HFF-Myc (cell line): Measurements from ENCODE around the gene HIF1A.

Experiments
- DNase-seq: peaks from one replicate; pipeline ENCODE4 v3.0.0-alpha.2; 2011; ENCODE audit warnings: low read depth; ENCODE audit errors: extremely low read depth
- H3K4me3 ChIP-seq: replicated peaks from 2 replicates; pipeline ENCODE4 v1.5.1; 2011; ENCODE audit warnings: low read depth, mild to moderate bottlenecking, control low read depth, low read length
- TF ChIP-seq, protein P1 (sequence below): IDR thresholded peaks from 2 replicates; pipeline ENCODE4 v1.5.1; 2012; ENCODE audit warnings: mild to moderate bottlenecking, low read depth, low read length, control low read depth; ENCODE audit errors: missing control alignments

The HIF1A gene

DNA sequence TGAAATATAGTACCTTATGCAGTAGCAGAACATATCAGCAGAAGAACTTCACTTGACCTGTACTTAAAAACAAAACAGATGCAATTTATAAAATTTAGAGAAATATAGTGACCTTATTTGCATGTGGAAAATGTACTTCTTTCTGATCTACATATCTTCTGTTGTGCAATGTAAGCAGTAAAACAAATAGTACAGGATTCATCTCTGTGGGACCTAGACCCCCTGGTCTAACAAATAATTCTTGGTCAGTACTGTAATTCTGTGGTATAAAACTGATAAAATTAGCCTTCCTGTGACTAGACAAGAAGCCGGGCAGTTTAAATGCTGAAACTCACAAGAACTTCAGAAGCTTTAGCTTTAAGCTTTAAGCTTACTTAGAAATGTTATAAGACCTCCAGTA lies 21.6 kb downstream of the HIF1A start:
- H3K4me3 ChIP-seq = no peak overlapping the region
- TF ChIP-seq, protein P1, sequence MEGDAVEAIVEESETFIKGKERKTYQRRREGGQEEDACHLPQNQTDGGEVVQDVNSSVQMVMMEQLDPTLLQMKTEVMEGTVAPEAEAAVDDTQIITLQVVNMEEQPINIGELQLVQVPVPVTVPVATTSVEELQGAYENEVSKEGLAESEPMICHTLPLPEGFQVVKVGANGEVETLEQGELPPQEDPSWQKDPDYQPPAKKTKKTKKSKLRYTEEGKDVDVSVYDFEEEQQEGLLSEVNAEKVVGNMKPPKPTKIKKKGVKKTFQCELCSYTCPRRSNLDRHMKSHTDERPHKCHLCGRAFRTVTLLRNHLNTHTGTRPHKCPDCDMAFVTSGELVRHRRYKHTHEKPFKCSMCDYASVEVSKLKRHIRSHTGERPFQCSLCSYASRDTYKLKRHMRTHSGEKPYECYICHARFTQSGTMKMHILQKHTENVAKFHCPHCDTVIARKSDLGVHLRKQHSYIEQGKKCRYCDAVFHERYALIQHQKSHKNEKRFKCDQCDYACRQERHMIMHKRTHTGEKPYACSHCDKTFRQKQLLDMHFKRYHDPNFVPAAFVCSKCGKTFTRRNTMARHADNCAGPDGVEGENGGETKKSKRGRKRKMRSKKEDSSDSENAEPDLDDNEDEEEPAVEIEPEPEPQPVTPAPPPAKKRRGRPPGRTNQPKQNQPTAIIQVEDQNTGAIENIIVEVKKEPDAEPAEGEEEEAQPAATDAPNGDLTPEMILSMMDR = no peak
- DNase-seq = no peak

DNA sequence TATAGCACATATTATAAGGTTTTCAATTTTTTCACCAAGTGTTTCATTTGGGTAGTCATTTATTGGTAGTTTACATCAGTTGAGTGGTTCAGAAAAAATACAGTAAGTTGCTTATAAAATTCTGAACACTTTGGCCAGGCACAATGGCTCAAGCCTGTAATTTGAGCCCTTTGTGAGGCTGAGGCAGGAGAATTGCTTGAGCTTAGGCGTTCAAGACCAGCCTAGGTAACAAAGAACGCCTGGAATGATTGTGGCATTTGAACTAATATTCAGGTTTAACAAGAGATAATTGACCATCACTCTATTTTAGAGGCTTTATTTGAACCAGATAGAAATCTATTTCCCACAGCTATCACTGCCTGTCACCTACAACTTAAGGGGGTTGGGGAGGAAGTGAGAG lies 22.7 kb downstream of the HIF1A start:
- no peak for DNase-seq
- TF ChIP-seq, protein P1 = no peak
- H3K4me3 ChIP-seq = no peak overlapping the region

DNA sequence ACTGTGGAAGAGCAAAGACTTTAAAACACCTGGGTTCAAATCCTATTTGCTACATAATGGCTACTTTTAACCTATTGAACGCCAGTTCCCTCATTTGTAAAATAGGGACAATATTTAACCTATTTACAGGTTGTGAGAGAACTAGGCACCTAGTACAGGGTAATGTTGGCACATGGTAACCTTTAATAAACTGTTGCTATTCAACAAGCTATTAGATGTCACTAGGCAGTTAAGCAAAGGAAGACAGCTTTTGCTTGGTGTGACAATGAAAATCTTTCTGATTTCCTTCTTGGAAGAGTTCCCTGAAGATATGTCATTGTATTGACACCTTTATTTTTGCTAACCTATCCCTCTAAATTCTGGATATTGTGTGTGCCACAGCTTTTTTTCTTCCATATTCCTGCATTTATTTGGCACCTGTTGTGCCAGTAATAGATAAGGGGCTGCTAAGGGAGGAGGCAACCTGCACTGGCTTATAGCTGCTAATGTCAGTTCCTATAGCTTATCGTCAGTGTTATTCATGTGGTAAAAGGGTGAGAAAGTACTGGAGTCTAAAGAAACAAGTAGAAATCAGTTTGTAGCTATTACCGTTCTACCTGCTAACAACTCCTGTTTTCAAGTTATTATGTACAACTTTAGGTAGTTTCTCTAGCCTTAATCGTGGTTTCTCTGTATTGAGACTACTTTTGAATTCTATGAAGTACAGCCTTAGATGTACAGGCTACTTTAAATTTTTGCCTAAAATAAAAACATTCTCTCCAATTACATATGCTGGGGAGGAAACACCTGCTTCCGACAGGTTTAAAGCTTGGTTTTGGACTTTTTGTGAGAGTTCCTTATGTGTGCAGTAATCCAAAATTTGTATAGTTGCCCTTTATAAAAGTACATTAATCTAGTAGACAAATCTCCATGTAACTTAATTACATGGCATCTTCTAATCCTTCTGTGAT lies 24.3 kb downstream of the HIF1A start:
- TF ChIP-seq, protein P1 = no peak
- no peak for DNase-seq
- no peak overlapping the region for H3K4me3 ChIP-seq

DNA sequence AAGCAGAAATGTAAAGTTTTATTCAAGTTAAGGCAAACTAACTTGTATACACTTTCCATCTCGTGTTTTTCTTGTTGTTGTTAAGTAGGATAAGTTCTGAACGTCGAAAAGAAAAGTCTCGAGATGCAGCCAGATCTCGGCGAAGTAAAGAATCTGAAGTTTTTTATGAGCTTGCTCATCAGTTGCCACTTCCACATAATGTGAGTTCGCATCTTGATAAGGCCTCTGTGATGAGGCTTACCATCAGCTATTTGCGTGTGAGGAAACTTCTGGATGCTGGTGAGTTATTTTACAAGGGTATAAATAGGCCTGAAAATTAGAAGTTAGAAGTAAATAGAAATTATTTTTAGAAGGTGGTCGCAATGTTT lies 25.0 kb downstream of the HIF1A start:
- TF ChIP-seq, protein P1 = no peak
- no peak overlapping the region for H3K4me3 ChIP-seq
- DNase-seq = no peak

DNA sequence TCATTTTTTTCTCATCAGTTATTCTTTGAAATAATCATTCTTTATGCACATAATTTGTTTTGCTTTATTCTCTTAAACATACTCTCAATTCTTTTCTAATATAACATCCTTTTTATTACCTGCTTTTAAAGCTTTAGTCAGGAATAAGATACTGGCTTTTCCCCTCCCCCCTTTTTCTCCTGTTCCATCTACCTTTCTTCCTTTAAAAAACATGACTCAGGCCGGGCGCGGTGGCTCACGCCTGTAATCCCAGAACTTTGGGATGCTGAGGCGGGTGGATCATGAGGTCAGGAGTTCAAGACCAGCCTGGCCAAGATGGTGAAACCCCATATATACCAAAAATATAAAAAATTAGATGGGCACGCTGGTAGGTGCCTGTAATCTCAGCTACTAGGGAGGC lies 25.4 kb downstream of the HIF1A start:
- H3K4me3 ChIP-seq = no peak overlapping the region
- DNase-seq = no peak
- TF ChIP-seq, protein P1 = no peak

DNA sequence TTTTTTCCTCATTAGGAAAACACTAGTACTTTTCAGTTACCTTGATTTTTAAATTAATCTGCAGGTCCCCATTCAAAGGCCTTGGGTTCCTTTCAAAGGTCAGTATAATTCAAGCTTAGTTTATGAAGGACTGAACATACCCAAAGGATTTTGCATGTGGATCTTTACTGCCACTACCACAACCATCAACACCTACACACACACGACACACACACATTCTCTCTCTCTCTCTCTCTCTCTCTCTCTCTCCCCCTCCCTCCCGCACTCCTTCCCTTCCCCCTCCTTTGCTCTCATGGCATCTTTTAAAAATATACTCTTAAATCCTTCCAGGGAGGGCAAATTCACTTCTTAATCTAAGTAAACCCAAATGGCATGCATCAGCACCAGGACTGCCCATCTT lies 28.8 kb downstream of the HIF1A start:
- no peak overlapping the region for H3K4me3 ChIP-seq
- DNase-seq = no peak
- TF ChIP-seq, protein P1 = no peak
